Fibroblast of lung (primary cell): ENCODE results near the gene EVPL. TPM values are rescaled to one million over a fixed set of nuclear protein-coding genes. Genes with fewer than 3 reads are reported as not detected.
A peak's percentile ranks its signal among the peaks of the same experiment; 100 is the strongest.

Experiments
- DNase-seq, 2 donors: peaks; one replicate each; pipeline versions ENCODE4 v3.0.0 to v3.0.0-alpha.2; 2010; ENCODE audit warnings: low read depth in 2 of 2
- H2AFZ ChIP-seq: 2 replicates; pipeline ENCODE4 v1.5.1; 2012; ENCODE audit warnings: low read length, control low read depth, inconsistent platforms
- H3K27ac ChIP-seq: 2 replicates; pipeline ENCODE4 v1.5.1; 2011; ENCODE audit warnings: low read length, control low read depth; ENCODE audit not compliant: insufficient read depth
- H3K27me3 ChIP-seq: 2 replicates; pipeline ENCODE4 v1.5.1; 2011; ENCODE audit warnings: mild to moderate bottlenecking, low read length; ENCODE audit not compliant: control insufficient read depth, insufficient read depth
- H3K36me3 ChIP-seq: 2 replicates; pipeline ENCODE4 v1.5.1; 2011; ENCODE audit warnings: low read length; ENCODE audit not compliant: control insufficient read depth, insufficient read depth
- H3K4me1 ChIP-seq: 2 replicates; pipeline ENCODE4 v1.5.1; 2011; ENCODE audit warnings: low read length; ENCODE audit not compliant: control insufficient read depth, insufficient read depth; ENCODE audit errors: extremely low read depth
- H3K4me2 ChIP-seq: 2 replicates; pipeline ENCODE4 v1.5.1; 2011; ENCODE audit warnings: low read length, control low read depth; ENCODE audit not compliant: insufficient read depth; ENCODE audit errors: extremely low read depth
- H3K4me3 ChIP-seq, 4 experiments: fragments of 200-600 bp in 1 of 4; sonication (generic) in 1 of 4; replicated peaks in 1 of 4; 2 replicates each; pipeline ENCODE4 v1.5.1; 2011 to 2016; ENCODE audit warnings: low read length in 4 of 4, low read depth in 3 of 4, mild to moderate bottlenecking in 3 of 4, control low read depth in 2 of 4, inconsistent platforms in 1 of 4, mixed read lengths in 1 of 4; ENCODE audit not compliant: insufficient read depth in 1 of 4; ENCODE audit errors: control extremely low read depth in 1 of 4
- H3K79me2 ChIP-seq: 2 replicates; pipeline ENCODE4 v1.5.1; 2012; ENCODE audit warnings: mild to moderate bottlenecking, low read length, inconsistent platforms; ENCODE audit not compliant: control insufficient read depth, insufficient read depth
- H3K9ac ChIP-seq: 2 replicates; pipeline ENCODE4 v1.5.1; 2011; ENCODE audit warnings: mild to moderate bottlenecking, low read length, control low read depth; ENCODE audit not compliant: insufficient read depth
- H3K9me3 ChIP-seq: 2 replicates; pipeline ENCODE4 v1.5.1; 2012; ENCODE audit warnings: low read depth, low read length; ENCODE audit not compliant: control insufficient read depth, insufficient read depth
- H4K20me1 ChIP-seq: 2 replicates; pipeline ENCODE4 v1.5.1; 2011; ENCODE audit warnings: low read length; ENCODE audit not compliant: control insufficient read depth, insufficient read depth; ENCODE audit errors: extremely low read depth
- EZH2 ChIP-seq: IDR thresholded peaks from 2 replicates; pipeline ENCODE4 v1.5.1; 2012; ENCODE audit warnings: low read length, control low read depth, mild to moderate bottlenecking; ENCODE audit errors: missing control alignments
- polyA plus RNA-seq, 2 donors: library from polyadenylated mRNA; depleted of rRNA in 1 of 2; stranded (reverse) in 1 of 2; unstranded in 1 of 2; fragments of >200 nt; gene quantifications; 2 replicates each; pipeline ENCODE4 v1.2.1, GENCODE V29; 2011 to 2012; ENCODE audit warnings: missing spikeins in 1 of 2
- total RNA-seq: library from RNA; depleted of rRNA; stranded (reverse); fragments of >200 nt; gene quantifications from 2 replicates; pipeline ENCODE4 v1.2.1, GENCODE V29; 2014
- TF ChIP-seq, protein P1 (sequence below), 2 donors: IDR thresholded peaks in 1 of 2; conservative IDR thresholded peaks in 1 of 2; 1 replicate in 1 of 2; 2 replicates in 1 of 2; pipeline ENCODE4 v1.5.1; 2011 to 2012; ENCODE audit warnings: low read length in 2 of 2, control low read depth in 1 of 2, inconsistent platforms in 1 of 2, low read depth in 1 of 2, mild to moderate bottlenecking in 1 of 2

Gene EVPL
- total and polyA plus RNA-seq, 2 donors (not counting 1 experiment from before 2014, with no cell fraction given), result not detected

DNA sequence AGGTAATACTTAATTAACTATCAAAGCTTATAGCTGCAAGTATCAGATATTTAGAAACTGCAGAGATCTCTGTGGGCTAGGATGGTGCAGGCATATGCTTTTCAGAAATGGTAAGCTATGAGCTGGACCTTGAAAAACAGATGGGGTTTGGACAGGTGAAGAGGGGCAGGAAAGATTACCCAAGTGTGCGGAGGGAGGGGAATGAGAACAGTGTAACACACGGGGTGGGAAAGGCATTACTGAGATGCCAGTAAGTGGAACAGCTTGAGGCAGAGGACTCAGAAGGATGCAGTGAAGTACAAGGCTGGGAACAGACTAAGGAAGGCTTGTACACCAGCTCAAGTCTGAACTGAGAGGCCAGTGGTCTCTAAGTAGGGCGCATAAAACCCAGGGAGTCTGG, 22.1 kb upstream of the EVPL start:
- Histone ChIP-seq H3K79me2 (peaks cover 2% of the 10 kb centered on the region), H3K4me2 (no peak overlapping the region), H3K4me3 (no peak overlapping the region), H3K4me1 (peaks cover 2% of the 10 kb centered on the region), H3K36me3 (peaks cover 14% of the 10 kb centered on the region), H3K27ac (no peak overlapping the region), H3K9ac (no peak overlapping the region), H3K9me3 (no peaks in the 10 kb centered on the region), H2AFZ (no peak overlapping the region), H3K27me3 (no peaks in the 10 kb centered on the region), H4K20me1 (no peaks in the 10 kb centered on the region)
- TF ChIP-seq, protein P1, sequence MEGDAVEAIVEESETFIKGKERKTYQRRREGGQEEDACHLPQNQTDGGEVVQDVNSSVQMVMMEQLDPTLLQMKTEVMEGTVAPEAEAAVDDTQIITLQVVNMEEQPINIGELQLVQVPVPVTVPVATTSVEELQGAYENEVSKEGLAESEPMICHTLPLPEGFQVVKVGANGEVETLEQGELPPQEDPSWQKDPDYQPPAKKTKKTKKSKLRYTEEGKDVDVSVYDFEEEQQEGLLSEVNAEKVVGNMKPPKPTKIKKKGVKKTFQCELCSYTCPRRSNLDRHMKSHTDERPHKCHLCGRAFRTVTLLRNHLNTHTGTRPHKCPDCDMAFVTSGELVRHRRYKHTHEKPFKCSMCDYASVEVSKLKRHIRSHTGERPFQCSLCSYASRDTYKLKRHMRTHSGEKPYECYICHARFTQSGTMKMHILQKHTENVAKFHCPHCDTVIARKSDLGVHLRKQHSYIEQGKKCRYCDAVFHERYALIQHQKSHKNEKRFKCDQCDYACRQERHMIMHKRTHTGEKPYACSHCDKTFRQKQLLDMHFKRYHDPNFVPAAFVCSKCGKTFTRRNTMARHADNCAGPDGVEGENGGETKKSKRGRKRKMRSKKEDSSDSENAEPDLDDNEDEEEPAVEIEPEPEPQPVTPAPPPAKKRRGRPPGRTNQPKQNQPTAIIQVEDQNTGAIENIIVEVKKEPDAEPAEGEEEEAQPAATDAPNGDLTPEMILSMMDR (conservative IDR thresholded peaks at IDR 0.05 in 1 of 2, IDR thresholded peaks at IDR 0.05 in 1 of 2; ENCODE audit: low read depth in 1 of 2, low read length in 2 of 2), result no peak
- TF ChIP-seq EZH2, result no peak
- DNase-seq, result no peak

DNA sequence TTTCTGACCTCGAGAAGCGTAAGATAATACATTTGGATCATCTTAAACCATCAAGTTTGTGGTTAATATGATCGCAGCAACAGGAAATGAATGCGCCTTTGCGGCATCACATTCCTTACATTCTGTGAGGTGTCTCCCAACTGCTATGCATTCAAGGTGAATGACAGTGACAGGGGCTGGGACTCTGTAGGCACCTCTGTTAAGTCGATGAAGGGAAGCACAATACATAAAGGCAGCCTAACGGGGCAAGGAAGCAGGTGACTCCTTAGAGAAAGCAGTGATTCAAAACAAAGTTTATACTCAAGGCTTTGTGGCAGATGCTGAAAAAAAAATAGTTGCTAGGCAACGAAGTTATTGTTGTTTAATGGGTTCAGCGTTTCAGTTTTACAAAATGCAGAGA, 21.6 kb upstream of the EVPL start:
- no peaks in the 10 kb centered on the region for H4K20me1 ChIP-seq
- no peaks in the 10 kb centered on the region for H3K27me3 ChIP-seq
- H3K27ac ChIP-seq, result no peak overlapping the region
- H3K4me2 ChIP-seq, result no peak overlapping the region
- no peaks in the 10 kb centered on the region for H3K9me3 ChIP-seq
- DNase-seq, result peak in 1 of 2 donors; percentile 66
- H3K4me3 ChIP-seq, result no peak overlapping the region
- peaks cover 2% of the 10 kb centered on the region for H3K79me2 ChIP-seq
- peaks cover 18% of the 10 kb centered on the region for H3K36me3 ChIP-seq
- TF ChIP-seq, protein P1 (conservative IDR thresholded peaks at IDR 0.05 in 1 of 2, IDR thresholded peaks at IDR 0.05 in 1 of 2; ENCODE audit: low read depth in 1 of 2, low read length in 2 of 2), result no peak
- no peak for TF ChIP-seq EZH2
- no peak overlapping the region for H2AFZ ChIP-seq
- no peaks in the 10 kb centered on the region for H3K4me1 ChIP-seq
- H3K9ac ChIP-seq, result no peak overlapping the region

DNA sequence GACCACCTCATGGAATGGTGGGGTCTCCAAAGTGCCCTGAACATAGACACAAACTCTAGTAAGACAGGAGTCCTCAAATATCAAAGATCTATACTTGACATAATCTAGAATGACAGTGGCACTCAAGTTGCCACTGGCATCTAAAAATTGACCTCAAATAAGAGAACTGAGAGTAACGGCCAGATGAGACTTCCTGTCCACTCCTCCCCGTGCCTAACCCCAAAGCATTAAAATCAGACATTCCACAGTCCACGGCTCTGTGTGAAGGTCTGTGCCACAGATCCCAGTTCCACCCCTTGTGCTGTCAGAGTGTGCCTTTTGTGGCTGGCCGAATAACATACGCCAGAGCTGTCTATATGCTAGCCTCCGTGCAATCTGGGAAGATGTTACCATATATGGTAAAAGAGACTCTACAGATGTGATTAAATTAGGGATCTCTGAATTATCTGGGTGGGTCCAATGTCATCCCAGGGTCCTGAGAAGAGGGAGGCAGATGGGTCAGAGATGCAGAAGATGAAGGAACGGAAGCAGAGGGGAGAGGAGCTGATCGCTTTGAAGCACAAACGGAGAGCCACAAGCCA, 21.0 kb upstream of the EVPL start:
- H3K9me3 ChIP-seq, result no peaks in the 10 kb centered on the region
- H3K27ac ChIP-seq, result no peak overlapping the region
- H4K20me1 ChIP-seq, result no peaks in the 10 kb centered on the region
- H2AFZ ChIP-seq, result no peak overlapping the region
- H3K4me3 ChIP-seq, result no peak overlapping the region
- H3K9ac ChIP-seq, result no peak overlapping the region
- TF ChIP-seq EZH2, result no peak
- TF ChIP-seq, protein P1 (conservative IDR thresholded peaks at IDR 0.05 in 1 of 2, IDR thresholded peaks at IDR 0.05 in 1 of 2; ENCODE audit: low read depth in 1 of 2, low read length in 2 of 2), result no peak
- peaks cover 2% of the 10 kb centered on the region for H3K79me2 ChIP-seq
- DNase-seq, result no peak
- no peaks in the 10 kb centered on the region for H3K4me1 ChIP-seq
- no peaks in the 10 kb centered on the region for H3K27me3 ChIP-seq
- no peak overlapping the region for H3K4me2 ChIP-seq
- peaks cover 22% of the 10 kb centered on the region for H3K36me3 ChIP-seq
